ENCODE data around the gene MAPK1. TPM values are rescaled to one million over a fixed set of nuclear protein-coding genes. Genes with fewer than 3 reads are reported as not detected.
"Not testable (repeated sequence)": the region's sequence is repeated elsewhere in the genome, so short reads cannot be mapped to it uniquely, and the experiment has no call there.

MAPK1 gene
- total and polyA plus RNA-seq, 11 donors = 8.0 to 140 (median 105) TPM

DNA sequence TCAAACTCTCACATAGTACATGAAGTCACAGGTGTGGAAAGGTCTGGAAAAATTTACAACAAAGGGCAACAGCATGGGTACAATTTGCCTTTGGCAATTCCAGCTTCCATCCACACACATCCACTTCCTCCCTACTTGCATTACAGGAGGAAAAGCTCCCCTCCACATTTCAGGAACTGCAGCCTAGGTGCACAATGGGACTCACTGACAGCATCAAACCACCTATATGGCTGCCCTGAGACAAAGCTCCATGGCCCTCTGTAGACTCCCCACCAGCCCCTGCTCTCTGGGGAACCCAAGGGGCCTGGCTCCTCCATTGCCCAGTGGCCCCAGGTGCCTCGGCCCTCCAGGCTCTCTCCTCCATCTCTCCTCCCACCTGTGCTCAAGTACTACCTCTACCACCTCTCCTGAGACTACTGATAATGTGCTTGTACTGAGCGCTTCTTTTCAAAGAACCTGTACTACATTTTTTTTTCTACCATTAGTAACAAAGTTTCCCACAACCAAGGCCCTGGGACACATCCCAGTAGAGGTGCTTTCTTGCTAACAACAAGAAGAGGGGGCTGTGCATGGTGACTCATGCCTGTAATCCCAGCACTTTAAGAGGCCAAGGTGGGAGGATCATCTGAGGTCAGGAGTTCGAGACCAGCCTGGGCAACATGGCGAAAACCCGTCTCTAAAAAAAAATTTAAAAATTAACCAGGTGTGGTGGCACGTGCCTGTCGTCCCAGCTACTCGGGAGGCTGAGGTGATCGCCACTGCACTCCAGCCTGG lies 136.7 kb downstream of the MAPK1 start:
- intact Hi-C loops (cut with DNase I) = loop anchor here in 2 of 10 donors (10.0 kb wide), 3 partner anchors 84 to 174 kb away; partner anchors contain the start of gene MAPK1 (in 1 of the 2)
- TF ChIP-seq POLR2A (IDR thresholded peaks at IDR 0.05) (no peak), CTCF (IDR thresholded peaks at IDR 0.05) (no peak)
- 94 to 96% (median 96%) methylated on average over 9 of the region's 9 CpGs for WGBS, 4 donors
- DNase-seq (no peak), ATAC-seq (no peak)
- no peaks in the 10 kb centered on the region for H3K27me3 ChIP-seq
- H3K9me3 ChIP-seq = no peaks in the 10 kb centered on the region
- H3K4me3 ChIP-seq = no peak overlapping the region
- peaks cover 0 to 12% (median 7%) of the 10 kb centered on the region in 12 donors for H3K4me1 ChIP-seq
- H3K27ac ChIP-seq = no peak overlapping the region
- no peaks in the 10 kb centered on the region for H3K36me3 ChIP-seq

DNA sequence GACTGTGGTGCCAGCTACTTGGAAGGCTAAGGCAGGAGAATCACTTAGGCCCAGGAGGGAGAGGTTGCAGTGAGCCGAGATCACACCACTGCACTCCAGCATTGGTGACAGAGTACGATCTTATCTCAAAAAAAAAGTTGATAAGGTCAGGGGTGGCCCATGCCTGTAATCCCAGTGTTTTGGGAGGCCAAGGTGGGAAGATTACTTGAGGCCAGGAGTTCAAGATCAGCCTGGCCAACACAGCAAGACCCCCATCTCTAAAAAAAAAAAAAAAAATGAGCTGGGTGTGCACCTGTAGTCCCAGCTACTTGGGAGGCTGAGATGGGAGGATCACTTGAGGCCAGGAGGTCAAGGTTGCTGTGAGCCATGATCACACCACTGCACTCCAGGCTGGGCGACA lies 138.3 kb downstream of the MAPK1 start:
- H3K4me1 ChIP-seq; H3K27ac ChIP-seq; H3K36me3 ChIP-seq; H3K4me3 ChIP-seq; DNase-seq; H3K27me3 ChIP-seq; ATAC-seq; intact Hi-C loops (cut with DNase I); H3K9me3 ChIP-seq: not testable (repeated sequence)
- 88 to 95% (median 91%) methylated on average over 3 of the region's 3 CpGs for WGBS, 4 donors

- DNase-seq (no peak), ATAC-seq (no peak)
- intact Hi-C loops (cut with DNase I) = no loop called here
- no peak overlapping the region for H3K4me3 ChIP-seq
- WGBS, 4 donors = 80 to 94% (median 86%) methylated on average over 11 to 12 of the region's 12 CpGs
- H3K4me1 ChIP-seq = no peaks in the 10 kb centered on the region
- no peak overlapping the region for H3K27ac ChIP-seq
- no peaks in the 10 kb centered on the region for H3K27me3 ChIP-seq
- no peak for TF ChIP-seq CTCF (IDR thresholded peaks at IDR 0.05)
- TF ChIP-seq POLR2A (IDR thresholded peaks at IDR 0.05) = no peak
- no peaks in the 10 kb centered on the region for H3K36me3 ChIP-seq
- H3K9me3 ChIP-seq = no peaks in the 10 kb centered on the region
Measured at GRCh38 chr22:21728270-21728669, 139.2 kb downstream of the MAPK1 start.

DNA sequence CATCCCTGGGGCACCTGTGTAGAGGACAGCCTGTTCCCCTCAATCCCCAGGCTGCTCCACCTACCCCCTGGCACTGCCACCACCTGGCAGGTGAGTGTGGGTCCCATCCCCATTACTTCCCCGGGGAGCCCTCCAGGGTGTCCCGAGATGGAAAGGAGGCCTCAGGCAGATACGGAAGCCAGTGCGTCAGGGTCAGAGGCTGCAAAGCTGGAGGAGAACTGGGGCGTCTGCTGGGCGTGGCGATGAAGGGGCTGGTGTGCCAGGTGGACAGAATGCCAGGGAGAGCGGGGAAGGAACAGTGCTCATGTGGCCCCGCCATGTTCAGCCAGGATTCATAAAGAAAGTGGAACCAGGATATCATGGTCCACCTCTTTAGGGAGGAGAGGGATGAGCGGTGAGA lies 139.7 kb downstream of the MAPK1 start:
- ATAC-seq (no peak), DNase-seq (no peak)
- Histone ChIP-seq H3K27me3 (no peaks in the 10 kb centered on the region), H3K9me3 (no peaks in the 10 kb centered on the region), H3K4me1 (no peaks in the 10 kb centered on the region), H3K27ac (no peak overlapping the region), H3K36me3 (no peaks in the 10 kb centered on the region), H3K4me3 (no peak overlapping the region)
- no peak for TF ChIP-seq CTCF (IDR thresholded peaks at IDR 0.05)
- no peak for TF ChIP-seq POLR2A (IDR thresholded peaks at IDR 0.05)
- intact Hi-C loops (cut with DNase I) = no loop called here
- 92 to 96% (median 94%) methylated on average over 10 of the region's 10 CpGs for WGBS, 4 donors

GRCh38 chr22:21727159-21727558 lies 140.3 kb downstream of the MAPK1 start:
- no peaks in the 10 kb centered on the region for H3K36me3 ChIP-seq
- no peaks in the 10 kb centered on the region for H3K9me3 ChIP-seq
- 93 to 97% (median 96%) methylated on average over 4 of the region's 4 CpGs for WGBS, 4 donors
- H3K4me3 ChIP-seq = no peak overlapping the region
- no peaks in the 10 kb centered on the region for H3K27me3 ChIP-seq
- ATAC-seq (no peak), DNase-seq (no peak)
- TF ChIP-seq CTCF (IDR thresholded peaks at IDR 0.05) (no peak), POLR2A (IDR thresholded peaks at IDR 0.05) (no peak)
- intact Hi-C loops (cut with DNase I) = no loop called here
- H3K27ac ChIP-seq = no peak overlapping the region
- no peaks in the 10 kb centered on the region for H3K4me1 ChIP-seq

Data from heart left ventricle (tissue), 16 donors.